Measurements from ENCODE around the gene FAM174B.
"Not testable (repeated sequence)": the region's sequence is repeated elsewhere in the genome, so short reads cannot be mapped to it uniquely, and the experiment has no call there.

Gene FAM174B

DNA sequence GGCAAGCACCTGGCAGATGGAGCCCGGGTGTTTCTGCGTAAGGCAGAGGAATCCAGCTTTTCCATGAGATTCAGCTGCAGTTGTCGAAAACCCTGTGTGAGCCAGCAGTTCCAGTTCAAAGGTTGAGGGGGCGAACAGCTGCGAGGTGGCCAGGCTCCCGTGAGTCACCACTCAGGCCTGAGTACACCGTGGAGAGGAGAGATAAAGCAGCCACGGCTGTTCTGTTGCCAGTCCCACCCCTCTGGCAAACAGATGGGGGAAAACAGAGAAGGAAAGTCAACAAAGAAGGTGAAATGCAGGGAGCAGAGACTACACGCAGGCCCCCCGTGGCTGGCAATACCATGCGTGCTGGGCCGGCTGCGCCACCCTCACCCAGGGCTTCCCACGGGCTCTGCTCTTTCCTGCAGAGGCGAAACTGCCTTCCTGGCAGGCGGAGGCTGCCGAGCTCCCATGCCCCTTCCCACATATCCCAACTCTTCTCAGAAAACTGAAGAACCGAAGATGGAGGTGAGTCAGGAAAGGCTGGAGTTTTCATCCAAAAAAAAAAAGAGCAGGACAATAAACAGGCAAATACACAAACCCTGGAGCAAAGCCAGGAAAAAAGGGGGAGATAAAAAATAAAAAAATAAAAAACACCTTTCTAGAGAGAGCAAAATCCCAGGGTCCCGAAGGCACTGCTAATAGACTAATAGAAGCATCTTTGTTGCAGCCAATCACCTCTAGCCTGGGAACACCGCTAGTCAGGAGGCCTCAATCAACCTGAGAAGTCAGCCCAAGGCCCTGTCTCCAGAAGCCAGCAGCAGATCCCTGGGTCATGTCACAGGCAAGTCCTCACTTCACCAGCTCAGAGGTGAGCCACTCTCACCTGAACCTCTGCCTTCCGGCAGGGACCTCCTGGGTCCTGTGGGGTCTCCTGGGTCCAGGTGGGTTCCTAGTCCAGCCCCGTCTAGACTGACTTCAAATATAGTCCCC, 37.7 kb downstream of the FAM174B start:
- no peak for FAIRE-seq

DNA sequence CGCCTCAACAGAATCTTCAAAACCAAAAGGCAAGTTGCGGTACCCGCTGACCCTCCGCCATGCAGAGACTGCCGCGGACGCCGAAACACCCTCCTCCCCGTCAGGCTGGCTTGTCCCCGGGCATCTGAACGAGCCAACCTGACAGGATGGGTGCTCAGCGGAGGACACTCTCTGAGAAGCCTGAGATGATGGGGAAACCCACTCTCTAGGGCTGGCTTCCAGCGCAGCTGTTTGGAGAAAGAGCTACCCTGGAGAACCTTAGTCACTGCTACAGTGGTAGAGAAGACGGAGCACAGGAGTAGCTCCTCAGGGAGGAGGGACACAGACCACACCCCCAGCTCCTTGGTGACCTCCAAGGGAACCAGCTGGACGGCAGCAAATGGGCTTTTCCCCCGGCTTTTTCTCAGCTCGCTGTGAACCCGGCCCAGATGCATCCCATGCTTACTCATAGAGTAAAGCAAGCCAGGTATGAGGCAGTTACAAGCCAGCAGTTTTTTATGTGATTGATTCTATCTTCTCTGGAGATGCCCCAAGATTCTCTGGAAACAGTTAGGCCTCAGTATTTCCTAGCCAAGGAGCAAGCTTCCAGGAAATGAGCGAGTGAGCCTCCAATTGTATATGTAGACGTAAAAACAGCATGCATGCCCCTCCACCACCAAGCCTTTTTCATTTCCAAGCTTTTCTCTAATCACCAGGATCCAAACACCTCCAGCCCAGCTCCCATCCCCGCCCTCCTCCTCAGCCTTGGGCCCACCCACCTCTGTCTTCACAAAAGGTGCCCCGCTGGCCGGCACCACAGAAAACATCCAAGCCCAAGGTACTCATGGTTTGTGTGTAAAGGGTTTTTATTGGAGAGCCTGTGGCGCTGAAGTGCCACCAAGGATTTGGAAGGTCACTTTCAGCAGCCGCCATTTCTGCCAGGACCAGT, 38.7 kb downstream of the FAM174B start:
- no peak for FAIRE-seq

DNA sequence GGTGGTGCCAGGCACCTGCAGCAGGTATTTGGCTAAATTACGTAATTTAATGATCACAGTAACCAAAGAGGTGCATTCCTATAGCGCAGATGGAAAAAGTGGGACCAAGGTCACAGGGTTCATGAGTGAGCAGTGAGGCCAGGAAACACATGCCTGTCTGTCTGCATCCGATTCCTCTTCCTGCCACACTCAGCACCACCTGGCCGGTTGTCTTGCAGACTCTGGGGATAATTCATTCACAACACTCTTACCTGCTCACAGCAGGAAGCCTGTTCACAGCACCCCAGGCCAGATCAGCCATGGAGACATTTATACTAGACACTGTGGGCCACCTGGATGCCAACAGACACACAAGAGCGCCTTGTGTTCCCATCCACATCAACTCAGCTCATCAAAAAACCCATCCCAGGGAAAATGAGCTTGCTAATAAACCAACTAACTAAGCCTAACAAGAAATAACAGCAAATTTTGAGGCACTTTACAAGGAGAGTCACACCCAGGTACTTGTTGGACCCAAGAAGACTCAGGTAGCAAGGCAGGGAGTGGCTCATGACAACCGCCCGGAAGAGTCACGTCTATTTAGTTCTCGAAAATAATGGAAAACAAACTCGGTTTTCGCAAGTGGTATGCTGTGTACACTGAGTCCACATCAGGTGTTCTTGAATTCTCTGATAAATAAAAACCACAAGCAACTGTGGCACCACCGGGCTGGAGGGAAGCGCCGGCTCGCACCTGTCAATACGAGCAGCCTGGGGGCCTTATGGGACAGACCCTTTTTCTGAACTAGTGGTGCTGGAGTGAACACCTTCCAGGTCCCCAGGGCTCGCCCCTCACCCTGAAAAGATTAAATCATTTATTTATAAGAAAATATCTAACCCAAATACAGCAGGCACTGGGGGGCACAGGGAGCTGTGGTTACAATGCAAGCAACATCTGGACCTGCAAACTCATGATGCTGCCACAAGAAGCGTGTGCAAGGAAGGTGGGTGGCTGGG, 40.5 kb downstream of the FAM174B start:
- no peak for FAIRE-seq

DNA sequence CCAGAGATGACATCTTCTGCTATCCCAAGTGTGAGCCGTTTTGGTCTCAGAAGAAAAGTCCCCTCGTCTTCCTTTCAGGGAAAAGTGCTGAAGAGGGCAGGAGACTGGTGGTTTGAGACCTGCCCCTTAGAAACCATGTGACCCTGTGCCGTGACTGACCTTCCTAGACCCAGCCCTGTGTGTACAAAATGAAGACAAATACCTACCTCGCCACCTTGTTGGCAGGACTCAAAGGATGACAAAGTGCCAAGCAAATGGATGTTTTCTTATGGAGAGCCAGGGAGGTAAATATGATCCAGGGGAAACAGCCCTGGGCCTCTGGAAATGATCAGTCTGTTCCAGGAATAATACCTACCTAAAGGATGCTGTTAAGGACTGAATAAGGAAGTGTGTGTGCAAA, 41.3 kb downstream of the FAM174B start:
- no peak for FAIRE-seq

DNA sequence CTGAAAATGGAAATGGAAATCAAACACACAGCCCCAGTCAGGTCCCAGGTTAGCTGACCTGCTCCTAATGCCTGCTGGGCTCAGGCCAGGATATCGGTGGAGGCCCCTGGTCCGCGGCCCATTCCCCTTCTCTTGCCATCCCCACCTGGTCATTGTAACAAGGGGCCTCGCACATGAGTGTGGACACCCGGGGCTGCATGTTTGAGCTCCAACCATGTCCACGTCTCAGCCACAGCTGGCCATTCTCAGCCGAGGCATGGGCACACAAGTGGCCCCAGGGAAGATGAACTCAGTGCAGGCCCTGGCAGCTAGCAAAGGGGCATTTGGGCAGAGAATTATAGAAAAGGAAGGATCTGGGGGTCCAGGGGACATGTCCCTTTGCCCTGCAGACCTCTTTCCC, 41.7 kb downstream of the FAM174B start:
- FAIRE-seq, result no peak

DNA sequence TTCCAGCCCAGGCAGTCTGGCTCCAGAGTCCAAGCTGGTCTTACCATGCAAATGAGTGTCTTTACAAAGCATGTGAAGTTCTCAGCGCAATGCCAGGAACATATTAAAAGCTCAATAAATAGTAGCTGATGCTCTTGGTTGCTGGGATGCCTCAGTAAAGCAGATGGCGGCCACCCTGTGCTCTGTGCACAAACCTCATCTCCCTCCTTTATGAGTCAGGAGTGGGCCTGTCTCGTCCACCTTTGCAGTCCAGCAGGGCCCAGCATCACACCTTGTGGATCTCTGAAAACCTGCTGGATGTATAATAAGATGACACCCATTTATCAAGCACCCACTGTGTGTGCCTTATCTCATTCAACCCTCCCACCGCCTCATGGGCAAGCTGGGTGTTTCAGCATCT, 42.7 kb downstream of the FAM174B start:
- FAIRE-seq, result no peak

DNA sequence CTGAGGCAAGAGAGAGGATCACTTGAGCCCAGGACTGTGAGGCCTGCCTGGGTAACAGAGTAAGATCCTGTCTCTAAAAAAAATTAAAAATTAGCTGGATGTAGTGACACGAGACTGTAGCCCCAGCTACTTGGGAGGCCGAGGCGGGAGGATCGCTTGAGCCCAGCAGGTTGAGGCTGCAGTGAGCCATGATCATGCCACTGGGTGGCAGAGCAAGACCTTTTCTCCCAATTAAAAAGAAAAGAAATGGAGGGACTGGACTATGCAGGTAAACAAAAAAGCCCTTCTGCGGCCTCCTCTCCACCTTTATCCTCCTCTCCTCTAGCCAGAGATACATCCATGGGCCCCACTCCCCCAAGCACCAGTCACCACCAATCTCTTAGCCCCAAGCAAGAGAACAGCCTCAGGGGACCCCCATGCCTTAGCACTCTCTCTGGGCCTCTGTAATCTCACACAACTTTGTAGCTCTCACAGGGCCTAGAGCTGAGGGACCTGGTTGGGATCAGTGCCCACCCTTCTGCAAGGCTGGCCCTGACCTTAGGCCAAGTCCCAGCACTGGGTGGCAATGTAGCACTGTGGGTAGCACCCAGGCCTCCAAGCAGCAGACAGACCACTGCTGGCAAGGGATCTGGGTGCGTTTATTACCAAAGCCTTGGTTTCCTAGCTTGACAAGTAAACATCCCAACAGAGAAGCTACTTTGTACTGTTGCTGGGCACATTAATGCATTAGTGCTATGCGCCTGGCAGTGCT, 43.4 kb downstream of the FAM174B start:
- no peak for FAIRE-seq

DNA sequence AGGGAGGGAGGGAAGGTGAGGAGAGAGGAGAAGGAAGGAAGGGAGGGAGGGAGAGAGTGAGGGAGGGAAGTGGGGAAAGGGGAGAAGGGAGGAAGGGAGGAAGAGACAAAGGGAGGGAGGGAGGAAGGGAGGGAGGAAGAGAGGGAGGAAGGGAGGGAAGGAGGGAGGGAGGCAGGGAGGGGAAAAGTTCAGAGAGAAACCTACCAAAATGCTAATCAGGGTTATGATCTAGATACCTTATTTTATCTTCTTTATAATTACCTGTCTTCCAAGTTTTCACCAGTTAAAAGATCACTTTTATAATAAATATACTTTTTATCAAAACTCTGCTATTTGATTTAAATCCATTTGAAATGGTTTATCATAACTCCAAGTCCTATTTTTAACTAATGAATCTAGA, 44.4 kb downstream of the FAM174B start:
- FAIRE-seq, result no peak

DNA sequence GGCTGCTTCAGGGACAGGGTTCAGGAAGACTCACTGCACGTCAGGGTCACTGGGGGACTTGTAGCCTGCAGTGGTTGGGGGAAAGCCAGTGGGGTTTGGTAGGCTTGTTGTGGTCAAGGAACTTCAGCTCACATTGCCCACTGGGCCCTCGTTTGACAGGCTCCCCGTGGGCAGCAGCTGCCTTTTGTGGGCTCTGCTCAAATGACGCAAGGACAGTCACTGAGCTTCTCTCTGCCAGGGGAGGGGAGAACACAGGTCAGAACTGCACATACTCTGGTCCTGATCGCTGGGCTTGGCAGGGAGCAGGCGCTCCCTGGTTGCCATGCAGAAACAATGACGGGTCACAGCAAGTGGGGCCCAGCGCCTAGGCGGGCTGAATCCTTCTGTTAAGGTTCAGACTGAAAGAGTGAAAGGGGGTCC, 45.5 kb downstream of the FAM174B start:
- FAIRE-seq, result no peak

DNA sequence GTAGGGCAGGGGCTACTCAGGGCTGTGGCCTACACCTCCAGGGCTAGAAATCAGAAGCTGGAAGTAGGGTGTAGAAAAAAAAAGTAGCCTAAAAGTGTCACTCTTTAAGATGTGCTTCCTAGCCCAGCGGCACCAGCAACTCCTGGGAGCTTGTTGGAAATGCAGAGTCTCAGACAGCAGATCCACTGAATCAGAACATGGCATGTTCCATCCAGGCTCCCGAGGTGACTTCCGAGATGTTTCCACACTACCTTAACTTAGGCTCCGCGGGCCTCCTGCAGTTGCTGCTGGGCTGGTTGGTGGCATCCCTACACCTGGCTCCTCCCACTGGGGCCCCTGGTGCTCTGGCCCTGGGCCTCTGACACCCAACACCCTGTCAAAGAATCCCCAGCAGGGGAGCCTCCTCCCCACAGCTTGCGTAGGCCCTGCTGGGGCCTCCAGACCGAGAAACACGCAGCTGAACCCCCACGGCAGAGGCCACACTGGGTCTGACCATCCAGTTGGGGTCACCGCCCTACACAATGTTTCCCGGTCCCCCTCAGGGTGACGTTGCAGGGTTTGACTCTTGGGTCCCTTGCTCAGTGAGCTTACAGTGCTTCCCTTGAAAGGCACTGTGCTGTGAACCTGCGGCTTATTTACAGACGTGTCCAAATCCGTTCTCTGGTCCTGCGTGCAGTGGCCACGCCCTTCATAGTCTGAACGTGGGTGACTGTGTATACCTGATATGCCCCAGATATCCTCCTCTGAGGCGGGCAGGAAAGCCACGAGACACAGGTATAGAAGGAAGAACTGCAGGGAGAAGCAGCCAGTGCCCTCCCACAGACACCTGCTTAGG, 46.5 kb downstream of the FAM174B start:
- no peak for FAIRE-seq

DNA sequence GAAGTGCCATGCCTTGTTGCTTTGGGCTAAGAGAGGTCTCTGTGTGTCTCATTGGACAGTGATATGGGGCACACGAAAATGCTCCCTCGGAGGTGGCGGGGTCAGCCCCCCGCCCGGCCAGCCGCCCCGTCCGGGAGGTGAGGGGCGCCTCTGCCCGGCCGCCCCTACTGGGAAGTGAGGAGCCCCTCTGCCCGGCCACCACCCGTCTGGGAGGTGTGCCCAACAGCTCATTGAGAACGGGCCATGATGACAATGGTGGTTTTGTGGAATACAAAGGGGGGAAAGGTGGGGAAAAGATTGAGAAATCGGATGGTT, 48.8 kb downstream of the FAM174B start:
- FAIRE-seq, result not testable (repeated sequence)

DNA sequence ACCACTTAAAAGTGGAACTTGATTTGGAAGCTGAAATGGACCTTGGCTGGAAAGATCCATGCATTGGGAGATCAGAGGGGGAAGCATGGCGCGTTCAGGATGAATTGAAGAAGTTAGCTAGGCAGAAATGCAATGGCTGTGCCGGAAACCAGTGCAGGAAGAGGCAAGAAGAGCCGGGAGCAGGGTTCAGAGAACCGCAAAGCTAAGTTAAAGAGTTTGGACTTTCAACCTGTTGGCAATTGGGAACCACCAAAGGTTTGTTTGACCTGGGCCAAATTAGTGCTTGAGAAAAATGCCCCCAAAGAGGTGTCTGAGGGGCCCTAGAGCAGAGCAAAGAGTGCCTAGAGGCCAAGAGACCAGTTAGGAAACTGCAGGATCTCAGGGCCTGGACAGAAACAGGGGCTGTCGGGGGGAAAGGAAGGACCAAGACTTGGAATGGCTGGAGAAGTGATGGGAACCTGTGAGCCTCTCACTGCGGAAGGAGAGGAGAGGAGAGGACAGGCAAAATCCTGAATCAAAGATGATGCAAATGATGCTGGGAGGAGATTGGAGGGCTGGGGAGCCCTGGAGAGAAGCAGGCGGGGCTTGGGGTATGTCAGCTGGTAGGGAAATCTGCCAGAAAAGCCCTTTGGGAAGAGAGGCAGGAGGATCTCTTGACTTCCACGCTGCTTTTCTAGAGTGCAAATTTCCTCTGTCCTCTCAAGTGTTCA, 49.3 kb downstream of the FAM174B start:
- no peak for FAIRE-seq

DNA sequence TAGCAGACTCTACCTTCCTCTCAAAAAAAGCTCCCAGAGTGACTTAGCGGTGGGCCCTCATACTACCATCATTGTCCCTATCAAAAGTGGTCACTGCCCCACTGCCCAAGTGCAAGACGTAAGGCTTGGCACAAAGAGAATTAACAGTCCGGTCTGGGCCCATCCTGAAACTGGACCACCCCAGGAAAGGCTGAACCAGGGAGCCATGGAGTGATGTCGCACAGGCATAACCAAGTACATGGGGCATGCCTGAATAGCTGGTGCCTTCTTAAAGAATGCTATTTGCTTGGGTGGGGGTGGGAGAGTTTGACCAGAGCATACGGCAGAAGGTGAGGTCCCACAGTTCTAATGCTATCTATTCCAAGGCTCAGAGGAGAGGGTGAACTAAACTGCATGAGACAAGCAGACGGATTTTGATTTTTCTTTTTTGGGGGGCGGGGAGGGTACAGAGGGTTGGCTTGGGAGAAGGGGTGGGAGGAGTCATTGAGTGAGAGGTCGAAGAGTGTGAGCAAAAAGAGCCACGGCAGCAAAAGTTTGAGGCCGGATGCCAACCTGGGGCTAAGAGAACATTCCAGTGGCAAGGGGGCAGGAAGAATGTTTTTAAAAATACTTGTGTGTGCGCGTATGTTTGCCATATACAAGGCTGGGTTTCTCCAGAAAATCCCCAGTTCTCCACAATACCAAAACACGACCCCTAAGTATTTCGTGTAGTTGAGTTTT, 50.2 kb downstream of the FAM174B start:
- no peak for FAIRE-seq

DNA sequence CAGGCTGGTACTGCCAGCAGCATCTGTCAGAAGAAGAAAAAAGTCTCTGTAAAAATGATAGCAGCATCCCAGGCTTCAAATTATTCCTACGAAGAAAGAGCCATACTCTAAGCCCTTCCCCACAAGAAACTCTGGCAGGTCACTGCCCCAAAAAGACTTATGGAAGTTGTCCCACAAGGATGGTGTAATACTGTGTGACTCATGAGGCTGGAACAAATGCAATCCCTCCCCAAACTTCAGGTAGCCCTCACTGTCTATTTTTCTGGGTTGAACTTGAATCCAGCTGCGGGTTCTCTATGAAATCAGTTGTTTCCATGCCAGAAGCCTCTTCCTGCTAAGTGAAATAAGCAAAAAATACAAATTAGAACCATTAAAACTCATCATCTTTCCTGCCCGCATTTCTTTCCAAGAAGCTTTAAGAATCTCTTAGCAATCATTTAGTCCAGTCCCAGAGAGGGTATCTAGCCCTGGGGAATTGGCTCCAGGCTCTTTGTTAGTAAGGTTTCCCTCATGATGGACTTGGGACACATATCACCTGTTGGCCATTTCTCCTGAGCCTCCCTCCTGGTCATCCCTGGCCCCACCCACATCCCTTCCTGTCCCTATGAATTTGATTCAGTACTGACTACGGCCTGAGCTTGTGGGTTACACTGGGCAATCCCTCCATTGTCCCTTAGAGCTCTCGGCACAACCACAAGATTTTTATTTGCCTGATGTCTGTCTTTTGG, 51.7 kb downstream of the FAM174B start:
- no peak for FAIRE-seq

DNA sequence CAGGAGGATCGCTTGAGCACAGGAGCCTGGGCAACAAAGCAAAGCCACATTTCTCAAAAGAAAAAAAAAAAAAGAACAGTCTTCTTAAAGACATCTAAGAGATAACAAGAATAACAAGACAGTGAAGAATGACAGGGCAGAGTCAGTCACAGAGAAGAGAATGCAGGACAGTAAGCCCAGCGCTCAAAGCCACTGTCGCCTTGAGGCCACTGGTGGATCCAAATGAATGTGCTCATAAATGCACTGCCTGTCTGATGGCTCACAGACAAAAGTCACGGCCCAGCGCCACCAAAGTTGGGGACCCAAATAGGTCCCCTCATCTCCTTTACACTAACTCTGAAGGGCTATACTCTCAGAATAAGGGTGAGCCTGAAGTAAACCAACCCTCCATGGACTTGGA, 52.3 kb downstream of the FAM174B start:
- FAIRE-seq, result no peak

DNA sequence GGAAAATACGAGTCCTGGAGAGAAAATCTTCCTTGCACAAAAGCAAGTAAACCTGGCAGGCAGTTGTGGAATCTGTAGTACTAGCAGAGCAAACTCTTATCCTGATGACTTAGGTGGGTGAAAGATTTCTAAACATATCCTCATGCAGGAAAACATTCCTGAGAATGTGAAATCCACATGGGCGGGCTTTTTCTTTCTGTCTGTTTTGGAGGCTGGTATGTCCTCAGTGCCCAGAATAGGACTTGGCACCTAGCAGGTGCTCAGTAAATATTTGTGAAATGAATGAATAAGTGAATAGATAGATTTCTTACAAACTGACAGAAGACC, 53.3 kb downstream of the FAM174B start:
- no peak for FAIRE-seq

DNA sequence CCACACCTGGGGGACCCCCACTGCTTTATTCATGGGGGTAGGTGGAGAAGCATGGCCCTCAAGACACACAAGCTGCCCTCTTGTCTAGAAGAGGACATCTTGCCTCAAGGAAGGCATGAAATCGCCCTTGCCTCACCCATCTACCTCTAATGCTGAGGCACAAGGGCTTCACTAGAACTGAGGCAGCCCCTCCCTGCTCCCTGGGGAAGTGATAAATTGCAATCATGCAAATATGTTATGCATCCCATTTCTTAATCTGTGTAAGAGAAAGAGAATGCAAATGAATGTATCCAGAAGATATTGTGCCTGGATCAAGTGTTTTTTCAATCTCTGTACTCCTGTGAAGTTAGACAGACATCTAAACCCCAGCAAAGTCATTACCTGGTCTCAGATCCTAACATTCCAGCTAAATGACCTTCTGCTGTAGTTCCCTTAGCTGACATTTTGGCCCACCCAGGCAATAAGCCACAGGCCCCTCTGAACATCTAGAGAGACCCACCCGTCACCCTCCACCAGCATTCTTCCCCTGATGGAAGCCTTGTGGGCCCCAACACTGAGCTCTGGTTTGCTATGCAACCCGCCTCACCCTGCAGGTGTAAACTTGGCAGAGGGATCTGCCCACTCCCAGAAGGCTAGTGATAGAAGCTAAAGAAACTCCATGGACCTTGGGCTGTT, 53.8 kb downstream of the FAM174B start:
- FAIRE-seq, result no peak

DNA sequence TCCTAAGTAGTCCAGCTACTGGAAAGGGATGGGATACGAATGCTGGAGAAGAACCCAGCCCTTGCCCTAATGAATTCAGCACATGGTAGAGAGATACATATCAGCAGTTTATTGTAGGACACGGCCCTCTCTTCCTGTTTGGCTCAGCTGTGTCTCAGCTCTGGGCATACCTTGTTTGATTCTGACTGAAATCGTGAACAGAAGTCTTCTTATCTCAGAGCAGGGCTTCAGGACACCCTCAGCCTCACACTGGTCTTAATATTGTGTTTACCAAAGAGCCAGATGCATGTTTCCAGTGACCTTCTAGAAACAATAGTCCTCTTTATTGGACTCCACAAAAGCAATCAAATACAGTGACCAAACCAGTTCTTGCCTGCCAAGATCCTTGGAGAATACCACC, 54.7 kb downstream of the FAM174B start:
- no peak for FAIRE-seq

Measured in colon (tissue), 2 donors.